PC-9 (cell line): Measurements from ENCODE around the gene HILPDA. TPM values are rescaled to one million over a fixed set of nuclear protein-coding genes. Genes with fewer than 3 reads are reported as not detected.
A peak's percentile ranks its signal among the peaks of the same experiment; 100 is the strongest.

Experiments
- BruUV-seq: library from RNA; stranded (reverse); fragments of 400-500 nt; replicated peaks from 2 replicates; lab custom pipeline; 2021; lab: Mats Ljungman, UMichigan
- CTCF ChIA-PET: fragments of 300-600 bp; sonication (Branson Sonifier 250); formaldehyde crosslinking; loops from one replicate; lab custom pipeline; 2022; ENCODE audit warnings: antibody characterized with exemption; lab: Charles Lee
- POLR2A ChIA-PET: fragments of 300-600 bp; sonication (Branson Sonifier 250); formaldehyde crosslinking; loops from one replicate; lab custom pipeline; 2022; ENCODE audit warnings: antibody characterized with exemption; ENCODE audit not compliant: unreplicated experiment; lab: Charles Lee
- DNase-seq, 2 experiments: peaks; one replicate each; pipeline versions ENCODE4 v3.0.0 to v3.0.0-alpha.2; 2015 to 2022; ENCODE audit warnings: mixed read lengths in 1 of 2
- H2AFZ ChIP-seq: fragments of 200-600 bp; sonication (generic); 2 replicates; pipeline ENCODE4 v1.8.1; 2017; ENCODE audit warnings: antibody characterized with exemption
- H3F3A ChIP-seq: fragments of 200-600 bp; sonication (generic); 2 replicates; pipeline ENCODE4 v1.8.1; 2017; ENCODE audit warnings: antibody characterized with exemption, mild to moderate bottlenecking, low read depth; ENCODE audit not compliant: insufficient read depth
- H3K27ac ChIP-seq: fragments of 200-600 bp; sonication (generic); 2 replicates; pipeline ENCODE4 v1.6.1; 2016; ENCODE audit warnings: mixed run types
- H3K27me3 ChIP-seq: fragments of 200-600 bp; sonication (generic); 2 replicates; pipeline ENCODE4 v1.6.1; 2016; ENCODE audit warnings: low read depth, mixed run types; ENCODE audit not compliant: insufficient read depth
- H3K36me3 ChIP-seq: fragments of 200-600 bp; sonication (generic); 2 replicates; pipeline ENCODE4 v1.6.1; 2016; ENCODE audit warnings: low read depth, mixed run types
- H3K4me1 ChIP-seq: fragments of 200-600 bp; sonication (generic); replicated peaks from 2 replicates; pipeline ENCODE4 v1.6.1; 2016; ENCODE audit warnings: mixed run types; ENCODE audit not compliant: insufficient read depth
- H3K4me2 ChIP-seq: fragments of 200-600 bp; sonication (generic); 2 replicates; pipeline ENCODE4 v1.6.1; 2017; ENCODE audit warnings: mixed run types
- H3K4me3 ChIP-seq: fragments of 200-600 bp; sonication (generic); 2 replicates; pipeline ENCODE4 v1.6.1; 2016; ENCODE audit warnings: mixed run types
- H3K79me2 ChIP-seq: fragments of 200-600 bp; sonication (generic); 2 replicates; pipeline ENCODE4 v1.6.1; 2017; ENCODE audit warnings: low read depth, mixed run types
- H3K9me2 ChIP-seq: fragments of 200-600 bp; sonication (generic); 2 replicates; pipeline ENCODE4 v1.8.1; 2017; ENCODE audit warnings: mild to moderate bottlenecking; ENCODE audit not compliant: insufficient read depth
- H3K9me3 ChIP-seq: fragments of 200-600 bp; sonication (generic); 2 replicates; pipeline ENCODE4 v1.8.1; 2016; ENCODE audit warnings: low read depth; ENCODE audit not compliant: insufficient read depth
- H4K20me1 ChIP-seq: fragments of 200-600 bp; sonication (generic); 2 replicates; pipeline ENCODE4 v1.8.1; 2017; ENCODE audit not compliant: insufficient read depth
- CTCF ChIP-seq: fragments of 200-600 bp; sonication (generic); conservative IDR thresholded peaks from 2 replicates; pipeline ENCODE4 v1.6.1; 2017; ENCODE audit warnings: mixed run types, antibody characterized with exemption, mild to moderate bottlenecking, moderate library complexity
- EZH2 ChIP-seq: fragments of 200-600 bp; sonication (generic); IDR thresholded peaks from 2 replicates; pipeline ENCODE4 v1.8.0; 2017; ENCODE audit warnings: antibody characterized with exemption, low read depth
- intact Hi-C: fragments of 100-400 bp; cut with micrococcal nuclease; formaldehyde crosslinking; loops from one replicate; pipeline ENCODE4 v1.10.0; 2022; ENCODE audit not compliant: unreplicated experiment
- total RNA-seq: library from RNA; stranded (reverse); gene quantifications from 2 replicates; pipeline ENCODE4 v1.2.3, GENCODE V29; 2021

HILPDA gene
- total RNA-seq, 1 experiment from 2014 or later: 22.8 TPM

- H3K4me2 ChIP-seq: no peak overlapping the region
- H3K9me3 ChIP-seq: no peaks in the 10 kb centered on the region
- no TSS peak for BruUV-seq
- H4K20me1 ChIP-seq: no peaks in the 10 kb centered on the region
- CTCF ChIA-PET: no interaction called here
- no peaks in the 10 kb centered on the region for H3K36me3 ChIP-seq
- intact Hi-C loops: no loop called here
- DNase-seq: no peak
- H3K27me3 ChIP-seq: no peaks in the 10 kb centered on the region
- no peak overlapping the region for H3K4me3 ChIP-seq
- POLR2A ChIA-PET: no interaction called here
- no peaks in the 10 kb centered on the region for H3K9me2 ChIP-seq
- peaks cover 28% of the 10 kb centered on the region for H3K4me1 ChIP-seq
- H3F3A ChIP-seq: peaks cover 25% of the 10 kb centered on the region; the same call in 1 of the 2 replicates
- no peak overlapping the region for H3K27ac ChIP-seq
- TF ChIP-seq CTCF: no peak
- TF ChIP-seq EZH2: no peak
- no peaks in the 10 kb centered on the region for H3K79me2 ChIP-seq
- H2AFZ ChIP-seq: no peak overlapping the region
Observed at GRCh38 chr7:128442356-128442755, 13.3 kb upstream of the HILPDA start.

DNA sequence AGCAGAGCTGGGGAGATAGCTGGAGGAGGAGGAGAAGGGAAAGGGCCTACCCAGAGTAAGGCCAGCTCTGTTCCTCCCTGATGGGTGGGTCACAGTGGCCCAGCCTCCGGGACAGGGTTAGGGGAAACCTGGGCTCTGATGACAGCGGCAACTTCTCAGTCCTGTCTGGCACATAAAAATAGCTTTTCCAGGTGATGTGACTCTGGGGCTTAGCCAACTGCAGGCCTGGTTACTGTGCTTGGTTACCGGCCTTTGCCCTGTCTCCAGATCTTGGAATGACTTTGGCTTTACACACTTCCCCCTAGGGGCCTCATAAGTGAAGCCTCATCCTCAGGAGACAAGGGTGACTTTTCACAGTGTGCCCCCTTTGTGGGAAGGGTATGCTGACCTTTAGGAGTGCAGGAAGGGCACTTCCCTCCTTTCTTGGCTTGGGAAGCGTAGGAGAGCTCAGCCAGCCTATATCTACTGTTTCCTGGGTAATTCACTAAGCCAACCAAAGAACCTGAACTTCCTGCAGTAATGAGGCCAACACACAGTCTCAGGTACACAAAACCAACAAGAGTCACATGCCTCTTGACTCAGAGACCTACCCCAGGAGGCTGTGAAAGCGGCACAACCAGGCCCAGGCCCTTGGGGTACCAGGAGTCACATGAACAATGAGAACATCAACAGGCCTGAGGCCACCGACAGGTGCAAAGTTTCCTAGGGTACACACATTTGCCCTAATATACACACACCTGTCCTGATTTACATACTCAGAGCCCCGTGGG, 11.7 kb upstream of the HILPDA start:
- Histone ChIP-seq H3K9me3 (no peaks in the 10 kb centered on the region), H2AFZ (peak overlapping the region; percentile 50), H3K27ac (peak overlapping the region; percentile 65), H4K20me1 (no peaks in the 10 kb centered on the region), H3K36me3 (no peaks in the 10 kb centered on the region), H3K4me3 (no peak overlapping the region), H3K4me2 (peak overlapping the region; percentile 45), H3K4me1 (peaks cover 39% of the 10 kb centered on the region), H3K79me2 (no peaks in the 10 kb centered on the region), H3K9me2 (no peaks in the 10 kb centered on the region), H3F3A (peaks cover 25% of the 10 kb centered on the region; the same call in 1 of the 2 replicates), H3K27me3 (no peaks in the 10 kb centered on the region)
- TF ChIP-seq EZH2 (no peak), CTCF (no peak)
- no TSS peak for BruUV-seq
- peak in 1 of 2 experiments; percentile 73 for DNase-seq
- POLR2A ChIA-PET: no interaction called here
- intact Hi-C loops: no loop called here
- CTCF ChIA-PET: interaction anchor here (0.6 to 1.4 kb wide), 3 partner anchors 16 to 687 kb away, joined by 3 to 4 read pairs (median 3); no protein-coding TSS in a partner anchor

- CTCF ChIA-PET: no interaction called here
- POLR2A ChIA-PET: no interaction called here
- Histone ChIP-seq H3K9me3 (no peaks in the 10 kb centered on the region), H3K4me3 (no peak overlapping the region), H3K4me2 (no peak overlapping the region), H2AFZ (no peak overlapping the region), H3F3A (peaks cover 25% of the 10 kb centered on the region; the same call in 1 of the 2 replicates), H3K4me1 (peaks cover 39% of the 10 kb centered on the region), H3K36me3 (no peaks in the 10 kb centered on the region), H3K27ac (no peak overlapping the region), H3K9me2 (no peaks in the 10 kb centered on the region), H3K27me3 (no peaks in the 10 kb centered on the region), H3K79me2 (no peaks in the 10 kb centered on the region), H4K20me1 (no peaks in the 10 kb centered on the region)
- no TSS peak for BruUV-seq
- DNase-seq: no peak
- intact Hi-C loops: no loop called here
- no peak for TF ChIP-seq CTCF
- no peak for TF ChIP-seq EZH2
Observed at GRCh38 chr7:128446306-128446705, 9.4 kb upstream of the HILPDA start.
